GM21825 (cell line): ENCODE results near the gene KRT81.
"Not testable (repeated sequence)": the region's sequence is repeated elsewhere in the genome, so short reads cannot be mapped to it uniquely, and the experiment has no call there.

Experiments used
- ATAC-seq: cut with Tn5 transposase; IDR thresholded peaks from one replicate; pipeline ENCODE4 v1.9.1; 2021; ENCODE audit warnings: mild to moderate bottlenecking, moderate library complexity; ENCODE audit not compliant: unreplicated experiment

KRT81 gene

GRCh38 chr12:52318241-52318990, 27.1 kb upstream of the KRT81 start:
- ATAC-seq, result no peak

DNA sequence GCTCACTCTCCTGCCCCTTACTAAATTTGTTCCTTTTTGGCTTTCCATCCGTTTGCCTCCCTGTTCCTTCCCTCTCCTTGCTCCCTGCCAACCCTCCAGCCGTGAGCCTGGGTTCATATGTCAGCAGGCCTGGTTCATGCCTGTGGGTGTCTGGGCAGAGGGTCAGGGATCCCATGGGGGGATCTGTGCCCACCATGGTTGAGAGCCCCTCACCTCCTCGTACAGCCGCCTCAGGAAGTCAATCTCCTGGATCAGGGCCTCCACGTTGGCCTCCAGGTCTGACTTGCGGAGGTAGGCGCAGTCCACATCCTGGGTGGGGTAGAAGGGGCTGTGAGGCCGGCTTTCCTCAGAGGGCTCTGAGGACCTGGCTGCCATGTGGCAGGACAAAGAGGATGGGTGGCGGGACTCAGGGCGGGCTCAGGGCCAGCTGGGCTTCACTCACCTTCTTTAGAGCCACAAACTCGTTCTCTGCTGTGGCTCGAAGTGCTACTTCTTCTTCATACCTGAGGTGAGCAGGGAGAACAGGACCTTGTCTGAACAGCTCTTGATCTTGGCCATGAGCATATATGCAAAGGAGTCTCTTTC, 26.2 kb upstream of the KRT81 start:
- no peak for ATAC-seq

DNA sequence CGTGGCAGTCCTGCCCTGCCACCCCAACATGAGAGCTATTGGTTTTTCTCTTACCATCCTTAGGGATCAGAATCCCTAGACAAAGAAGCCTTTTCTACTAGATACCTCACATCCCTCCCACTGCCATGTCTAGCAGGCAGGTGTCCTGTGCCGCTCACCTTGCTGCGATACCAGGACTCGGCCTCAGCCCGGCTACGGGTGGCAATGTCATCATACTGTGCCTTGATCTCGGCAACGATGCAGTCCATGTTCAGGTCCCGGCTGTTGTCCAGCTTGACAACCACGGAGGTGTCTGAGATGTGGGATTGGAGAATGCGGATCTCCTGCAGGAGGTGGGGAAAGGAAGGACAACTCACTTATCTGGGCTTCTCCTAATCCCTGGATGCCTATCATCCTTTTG, 25.4 kb upstream of the KRT81 start:
- ATAC-seq, result no peak

GRCh38 chr12:52316290-52316689, 25.0 kb upstream of the KRT81 start:
- no peak for ATAC-seq

DNA sequence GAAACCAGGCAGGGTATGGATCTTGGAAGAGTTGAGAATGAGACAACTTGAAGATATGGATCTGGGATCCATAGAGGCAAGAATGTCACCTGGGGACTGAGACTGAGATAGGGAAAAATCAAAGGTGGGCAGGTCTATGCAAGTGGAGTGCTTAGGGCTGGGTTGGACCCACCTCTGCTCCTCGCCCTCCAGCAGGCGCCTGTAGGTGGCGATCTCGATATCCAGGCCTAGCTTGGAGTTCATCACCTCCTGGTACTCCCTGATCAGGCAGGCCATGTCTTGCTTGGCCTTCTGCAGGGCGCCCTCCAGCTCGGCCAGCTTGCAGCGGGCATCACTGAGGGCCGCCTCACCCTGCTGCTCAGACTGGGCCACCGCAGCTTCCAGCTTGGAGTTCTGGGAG, 24.4 kb upstream of the KRT81 start:
- not testable (repeated sequence) for ATAC-seq

GRCh38 chr12:52314511-52314910, 23.2 kb upstream of the KRT81 start:
- ATAC-seq, result no peak

- ATAC-seq, result no peak
Observed at GRCh38 chr12:52313926-52314325, 22.6 kb upstream of the KRT81 start.

- no peak for ATAC-seq
Observed at GRCh38 chr12:52313461-52313860, 22.1 kb upstream of the KRT81 start.

DNA sequence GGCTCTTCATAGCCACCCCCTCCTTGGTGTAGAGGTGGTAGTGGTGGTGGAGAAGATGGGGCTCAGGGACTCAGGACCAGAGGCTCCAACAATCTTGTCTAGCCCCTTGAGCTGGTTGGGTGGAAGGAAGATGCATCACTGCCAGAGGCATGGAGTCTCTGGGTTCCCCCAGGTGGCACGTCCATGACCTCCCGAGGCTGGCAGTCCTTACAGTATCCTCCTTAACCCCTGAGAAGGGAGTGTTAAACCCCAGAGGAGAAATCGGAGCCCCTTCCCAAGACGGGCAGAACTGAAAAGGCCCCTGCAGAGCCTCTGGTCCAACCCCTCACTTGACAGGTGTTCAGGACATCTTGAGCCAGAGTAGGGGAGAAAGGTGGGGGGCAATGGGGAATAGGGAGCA, 20.8 kb upstream of the KRT81 start:
- no peak for ATAC-seq

- ATAC-seq, result no peak
Observed at GRCh38 chr12:52311285-52311648, 19.9 kb upstream of the KRT81 start.

GRCh38 chr12:52310622-52311284, 19.4 kb upstream of the KRT81 start:
- no peak for ATAC-seq

GRCh38 chr12:52308806-52309425, 17.6 kb upstream of the KRT81 start:
- no peak for ATAC-seq

GRCh38 chr12:52307836-52308805, 16.8 kb upstream of the KRT81 start:
- ATAC-seq, result no peak

DNA sequence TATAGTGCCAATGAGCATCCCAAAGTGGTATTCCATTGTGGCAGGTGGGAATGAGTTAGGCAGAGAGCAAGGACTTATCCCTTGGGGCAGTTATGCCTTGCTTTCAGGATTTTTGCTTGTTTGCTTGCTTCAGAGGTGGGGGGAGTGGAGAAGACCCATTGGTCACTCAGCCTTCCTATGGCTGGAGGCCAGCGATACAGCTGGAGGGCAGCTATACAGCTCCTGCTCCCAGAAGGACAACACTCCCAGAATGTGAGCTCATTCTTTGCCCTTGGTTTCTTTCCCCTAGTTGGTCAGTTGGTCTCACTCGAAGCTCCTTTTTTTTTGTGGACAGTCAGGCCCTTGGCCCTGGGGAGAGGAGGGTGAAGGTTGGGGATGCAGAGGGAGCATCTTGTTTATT, 15.4 kb upstream of the KRT81 start:
- no peak for ATAC-seq

DNA sequence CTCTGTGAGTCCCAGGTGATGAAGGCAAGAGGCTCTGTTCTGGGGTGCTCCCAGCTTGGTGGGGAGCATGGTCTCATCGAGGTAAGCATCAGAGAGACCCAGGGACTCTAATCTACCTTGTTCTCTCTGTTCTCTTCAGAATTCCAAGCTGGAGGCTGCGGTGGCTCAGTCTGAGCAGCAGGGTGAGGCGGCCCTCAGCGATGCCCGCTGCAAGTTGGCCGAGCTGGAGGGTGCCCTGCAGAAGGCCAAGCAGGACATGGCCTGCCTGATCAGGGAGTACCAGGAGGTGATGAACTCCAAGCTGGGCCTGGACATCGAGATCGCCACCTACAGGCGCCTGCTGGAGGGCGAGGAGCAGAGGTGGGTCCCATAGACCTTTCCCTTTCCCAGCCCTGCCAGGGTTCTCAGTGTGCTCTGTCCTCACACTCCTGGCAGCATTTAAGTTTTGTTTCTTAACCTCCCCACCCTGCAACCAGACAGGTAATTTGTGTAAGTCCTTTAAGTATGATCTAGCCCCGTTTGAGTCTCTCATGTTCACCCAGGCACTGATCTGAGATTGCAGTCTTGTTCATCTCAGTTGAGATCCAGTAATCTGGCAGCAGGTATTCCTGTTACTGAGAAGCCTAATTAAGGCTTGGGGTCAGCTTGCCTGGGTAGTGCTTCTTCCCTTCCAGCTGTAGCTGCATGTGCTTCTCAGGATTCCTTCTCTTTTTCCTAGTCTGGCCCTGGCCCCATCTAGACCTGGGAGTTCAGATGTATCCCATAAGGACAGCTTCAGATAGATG, 14.8 kb upstream of the KRT81 start:
- no peak for ATAC-seq

- peak; percentile 79 for ATAC-seq
Observed at GRCh38 chr12:52304941-52305411, 13.6 kb upstream of the KRT81 start.

- ATAC-seq, result not testable (repeated sequence)
Observed at GRCh38 chr12:52302242-52302914, 11.0 kb upstream of the KRT81 start.

DNA sequence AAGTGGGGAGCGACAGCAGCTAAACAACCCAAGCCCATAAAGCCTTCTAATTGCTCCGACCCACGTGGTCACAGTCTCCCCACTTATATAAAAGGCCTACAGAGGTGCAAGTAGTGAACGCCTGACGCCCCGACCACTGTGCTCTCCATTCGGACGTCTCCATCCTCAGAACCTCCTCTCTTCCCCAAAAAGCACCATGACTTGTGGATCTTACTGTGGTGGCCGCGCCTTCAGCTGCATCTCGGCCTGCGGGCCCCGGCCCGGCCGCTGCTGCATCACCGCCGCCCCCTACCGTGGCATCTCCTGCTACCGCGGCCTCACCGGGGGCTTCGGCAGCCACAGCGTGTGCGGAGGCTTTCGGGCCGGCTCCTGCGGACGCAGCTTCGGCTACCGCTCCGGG, 10.4 kb upstream of the KRT81 start:
- not testable (repeated sequence) for ATAC-seq
